Measurements from ENCODE around the gene S100P.
A peak's percentile ranks its signal among the peaks of the same experiment; 100 is the strongest.

S100P gene

GRCh38 chr4:6686104-6686787 is 7.4 kb upstream of the S100P start:
- Histone ChIP-seq H3K4me1 (ENCODE audit: control insufficient read depth in 1 of 2, insufficient read depth in 2 of 2, low read length in 2 of 2) (peaks cover 9 to 16% of the 10 kb centered on the region in 2 donors), H3K9me3 (ENCODE audit: control insufficient read depth in 1 of 2, low read length in 2 of 2) (no peaks in the 10 kb centered on the region), H3K27ac (ENCODE audit: low read depth, low read length) (no peak overlapping the region), H3K9ac (ENCODE audit: low read depth in 1 of 2, low read length in 2 of 2) (no peak overlapping the region), H3K27me3 (ENCODE audit: control insufficient read depth in 1 of 2, insufficient read depth in 2 of 2, low read length in 2 of 2) (no peaks in the 10 kb centered on the region), H3K4me3 (ENCODE audit: low read depth in 1 of 2, low read length in 2 of 2) (no peak overlapping the region), H3K36me3 (ENCODE audit: control insufficient read depth in 1 of 2, insufficient read depth in 2 of 2, low read length in 2 of 2) (no peaks in the 10 kb centered on the region)

GRCh38 chr4:6687947-6688878 is 5.5 kb upstream of the S100P start:
- no peak overlapping the region for H3K9ac ChIP-seq (ENCODE audit: low read depth in 1 of 2, low read length in 2 of 2)
- H3K4me3 ChIP-seq (ENCODE audit: low read depth in 1 of 2, low read length in 2 of 2), result no peak overlapping the region
- H3K36me3 ChIP-seq (ENCODE audit: control insufficient read depth in 1 of 2, insufficient read depth in 2 of 2, low read length in 2 of 2), result no peaks in the 10 kb centered on the region
- H3K27me3 ChIP-seq (ENCODE audit: control insufficient read depth in 1 of 2, insufficient read depth in 2 of 2, low read length in 2 of 2), result no peaks in the 10 kb centered on the region
- H3K27ac ChIP-seq (ENCODE audit: low read depth, low read length), result no peak overlapping the region
- peaks cover 9 to 16% of the 10 kb centered on the region in 2 donors for H3K4me1 ChIP-seq (ENCODE audit: control insufficient read depth in 1 of 2, insufficient read depth in 2 of 2, low read length in 2 of 2)
- no peaks in the 10 kb centered on the region for H3K9me3 ChIP-seq (ENCODE audit: control insufficient read depth in 1 of 2, low read length in 2 of 2)

- Histone ChIP-seq H3K4me1 (ENCODE audit: control insufficient read depth in 1 of 2, insufficient read depth in 2 of 2, low read length in 2 of 2) (peaks cover 13 to 20% of the 10 kb centered on the region in 2 donors), H3K4me3 (ENCODE audit: low read depth in 1 of 2, low read length in 2 of 2) (peak overlapping the region; percentile 55 to 62), H3K9me3 (ENCODE audit: control insufficient read depth in 1 of 2, low read length in 2 of 2) (no peaks in the 10 kb centered on the region), H3K9ac (ENCODE audit: low read depth in 1 of 2, low read length in 2 of 2) (peak overlapping the region in 1 of 2 donors; percentile 29), H3K27ac (ENCODE audit: low read depth, low read length) (peak overlapping the region; percentile 36), H3K27me3 (ENCODE audit: control insufficient read depth in 1 of 2, insufficient read depth in 2 of 2, low read length in 2 of 2) (no peaks in the 10 kb centered on the region), H3K36me3 (ENCODE audit: control insufficient read depth in 1 of 2, insufficient read depth in 2 of 2, low read length in 2 of 2) (no peaks in the 10 kb centered on the region)
These were observed 4.7 kb upstream of the S100P start for GRCh38 chr4:6688879-6689505.

- H3K9ac ChIP-seq (ENCODE audit: low read depth in 1 of 2, low read length in 2 of 2), result peak overlapping the region in 1 of 2 donors; percentile 29
- peak overlapping the region; percentile 13 for H3K27ac ChIP-seq (ENCODE audit: low read depth, low read length)
- no peaks in the 10 kb centered on the region for H3K27me3 ChIP-seq (ENCODE audit: control insufficient read depth in 1 of 2, insufficient read depth in 2 of 2, low read length in 2 of 2)
- H3K36me3 ChIP-seq (ENCODE audit: control insufficient read depth in 1 of 2, insufficient read depth in 2 of 2, low read length in 2 of 2), result no peaks in the 10 kb centered on the region
- peaks cover 19 to 23% of the 10 kb centered on the region in 2 donors for H3K4me1 ChIP-seq (ENCODE audit: control insufficient read depth in 1 of 2, insufficient read depth in 2 of 2, low read length in 2 of 2)
- no peaks in the 10 kb centered on the region for H3K9me3 ChIP-seq (ENCODE audit: control insufficient read depth in 1 of 2, low read length in 2 of 2)
- H3K4me3 ChIP-seq (ENCODE audit: low read depth in 1 of 2, low read length in 2 of 2), result peak overlapping the region; percentile 55 to 62
These were observed 4.1 kb upstream of the S100P start for GRCh38 chr4:6689506-6689960.

- no peaks in the 10 kb centered on the region for H3K9me3 ChIP-seq (ENCODE audit: control insufficient read depth in 1 of 2, low read length in 2 of 2)
- no peak overlapping the region for H3K9ac ChIP-seq (ENCODE audit: low read depth in 1 of 2, low read length in 2 of 2)
- H3K36me3 ChIP-seq (ENCODE audit: control insufficient read depth in 1 of 2, insufficient read depth in 2 of 2, low read length in 2 of 2), result no peaks in the 10 kb centered on the region
- peaks cover 37 to 46% of the 10 kb centered on the region in 2 donors for H3K4me1 ChIP-seq (ENCODE audit: control insufficient read depth in 1 of 2, insufficient read depth in 2 of 2, low read length in 2 of 2)
- no peak overlapping the region for H3K4me3 ChIP-seq (ENCODE audit: low read depth in 1 of 2, low read length in 2 of 2)
- no peaks in the 10 kb centered on the region for H3K27me3 ChIP-seq (ENCODE audit: control insufficient read depth in 1 of 2, insufficient read depth in 2 of 2, low read length in 2 of 2)
- no peak overlapping the region for H3K27ac ChIP-seq (ENCODE audit: low read depth, low read length)
These were observed 1.3 kb upstream of the S100P start for GRCh38 chr4:6692379-6692778.

GRCh38 chr4:6692806-6693205 is 872 bp upstream of the S100P start:
- Histone ChIP-seq H3K9ac (ENCODE audit: low read depth in 1 of 2, low read length in 2 of 2) (no peak overlapping the region), H3K4me1 (ENCODE audit: control insufficient read depth in 1 of 2, insufficient read depth in 2 of 2, low read length in 2 of 2) (peaks cover 37 to 46% of the 10 kb centered on the region in 2 donors), H3K27ac (ENCODE audit: low read depth, low read length) (no peak overlapping the region), H3K4me3 (ENCODE audit: low read depth in 1 of 2, low read length in 2 of 2) (no peak overlapping the region), H3K9me3 (ENCODE audit: control insufficient read depth in 1 of 2, low read length in 2 of 2) (no peaks in the 10 kb centered on the region), H3K36me3 (ENCODE audit: control insufficient read depth in 1 of 2, insufficient read depth in 2 of 2, low read length in 2 of 2) (no peaks in the 10 kb centered on the region), H3K27me3 (ENCODE audit: control insufficient read depth in 1 of 2, insufficient read depth in 2 of 2, low read length in 2 of 2) (no peaks in the 10 kb centered on the region)

- Histone ChIP-seq H3K27ac (ENCODE audit: low read depth, low read length) (no peak overlapping the region), H3K36me3 (ENCODE audit: control insufficient read depth in 1 of 2, insufficient read depth in 2 of 2, low read length in 2 of 2) (no peaks in the 10 kb centered on the region), H3K4me3 (ENCODE audit: low read depth in 1 of 2, low read length in 2 of 2) (no peak overlapping the region), H3K27me3 (ENCODE audit: control insufficient read depth in 1 of 2, insufficient read depth in 2 of 2, low read length in 2 of 2) (no peaks in the 10 kb centered on the region), H3K4me1 (ENCODE audit: control insufficient read depth in 1 of 2, insufficient read depth in 2 of 2, low read length in 2 of 2) (peaks cover 30 to 39% of the 10 kb centered on the region in 2 donors), H3K9ac (ENCODE audit: low read depth in 1 of 2, low read length in 2 of 2) (peak overlapping the region in 1 of 2 donors; percentile 9), H3K9me3 (ENCODE audit: control insufficient read depth in 1 of 2, low read length in 2 of 2) (no peaks in the 10 kb centered on the region)
These were observed 661 bp downstream of the S100P start for GRCh38 chr4:6694177-6694901.

- Histone ChIP-seq H3K4me1 (ENCODE audit: control insufficient read depth in 1 of 2, insufficient read depth in 2 of 2, low read length in 2 of 2) (peaks cover 28 to 30% of the 10 kb centered on the region in 2 donors), H3K36me3 (ENCODE audit: control insufficient read depth in 1 of 2, insufficient read depth in 2 of 2, low read length in 2 of 2) (peaks cover 0 to 3% of the 10 kb centered on the region in 2 donors), H3K9me3 (ENCODE audit: control insufficient read depth in 1 of 2, low read length in 2 of 2) (no peaks in the 10 kb centered on the region), H3K27me3 (ENCODE audit: control insufficient read depth in 1 of 2, insufficient read depth in 2 of 2, low read length in 2 of 2) (no peaks in the 10 kb centered on the region), H3K27ac (ENCODE audit: low read depth, low read length) (peak overlapping the region; percentile 72), H3K9ac (ENCODE audit: low read depth in 1 of 2, low read length in 2 of 2) (peak overlapping the region in 1 of 2 donors; percentile 23), H3K4me3 (ENCODE audit: low read depth in 1 of 2, low read length in 2 of 2) (peak overlapping the region in 1 of 2 donors; percentile 19)
These were observed 2.3 kb downstream of the S100P start for GRCh38 chr4:6695660-6696610.

GRCh38 chr4:6696611-6697010 is 2.9 kb downstream of the S100P start:
- Histone ChIP-seq H3K4me3 (ENCODE audit: low read depth in 1 of 2, low read length in 2 of 2) (no peak overlapping the region), H3K27ac (ENCODE audit: low read depth, low read length) (no peak overlapping the region), H3K9ac (ENCODE audit: low read depth in 1 of 2, low read length in 2 of 2) (peak overlapping the region in 1 of 2 donors; percentile 23), H3K9me3 (ENCODE audit: control insufficient read depth in 1 of 2, low read length in 2 of 2) (no peaks in the 10 kb centered on the region), H3K36me3 (ENCODE audit: control insufficient read depth in 1 of 2, insufficient read depth in 2 of 2, low read length in 2 of 2) (peaks cover 0 to 6% of the 10 kb centered on the region in 2 donors), H3K4me1 (ENCODE audit: control insufficient read depth in 1 of 2, insufficient read depth in 2 of 2, low read length in 2 of 2) (peaks cover 28 to 30% of the 10 kb centered on the region in 2 donors), H3K27me3 (ENCODE audit: control insufficient read depth in 1 of 2, insufficient read depth in 2 of 2, low read length in 2 of 2) (no peaks in the 10 kb centered on the region)

Measured in duodenal mucosa (tissue), 2 donors.